NCI-H1694 treated with DMSO at 0.1 percent for 48 hours (cell line): ENCODE data around the gene ITGA2.

Experiments
- DNase-seq: peaks from one replicate; lab custom pipeline; 2025; lab: John Stamatoyannopoulos, UW

Gene ITGA2

DNA sequence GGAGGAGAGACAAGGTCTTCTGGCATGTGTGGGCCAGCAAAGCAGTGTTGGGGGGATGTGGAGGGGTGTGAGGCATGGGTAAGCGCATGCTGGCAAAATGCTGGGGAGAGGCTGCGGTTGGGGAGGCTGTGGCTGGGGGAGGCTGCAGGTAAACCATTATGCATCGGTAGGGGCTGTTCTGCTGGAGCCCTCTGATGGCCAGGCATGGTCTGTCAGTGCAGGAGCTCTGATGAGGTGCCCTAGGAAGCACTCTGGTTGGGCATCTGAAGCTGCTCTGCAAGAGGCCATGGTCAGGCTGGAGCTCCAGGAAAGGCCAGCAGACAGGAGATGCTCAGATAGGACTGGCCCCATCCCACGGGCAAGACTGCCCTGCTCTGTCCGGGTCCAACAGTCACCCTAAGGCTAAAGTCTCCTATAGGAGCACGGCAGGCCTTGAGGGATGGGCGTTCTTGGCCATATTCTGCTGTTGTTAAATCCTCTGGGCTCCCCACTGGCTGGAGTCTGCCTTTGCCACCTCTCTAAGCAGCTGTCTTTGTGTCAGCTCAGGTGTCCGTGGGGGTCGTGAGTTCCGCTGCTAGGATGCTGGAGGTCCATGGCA lies 28.7 kb downstream of the ITGA2 start:
- DNase-seq: no peak

DNA sequence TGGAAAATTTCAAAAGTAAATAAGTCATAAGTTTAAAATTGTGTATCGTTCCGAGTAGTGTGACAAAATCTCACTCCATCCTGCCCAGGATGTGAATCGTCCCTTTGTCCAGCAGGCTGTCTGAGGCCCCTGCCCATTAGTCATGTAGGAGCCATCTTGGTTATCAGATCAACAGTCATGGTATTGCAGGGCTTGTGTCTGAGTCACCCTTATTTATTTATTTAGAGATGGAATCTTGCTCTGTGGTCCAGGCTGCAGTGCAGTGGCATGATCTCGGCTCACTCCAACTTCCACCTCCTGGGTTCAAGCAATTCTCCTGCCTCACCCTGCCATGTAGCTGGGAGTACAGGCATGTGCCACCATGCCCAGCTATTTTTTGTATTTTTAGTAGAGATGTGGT lies 30.2 kb downstream of the ITGA2 start:
- DNase-seq: no peak

- DNase-seq: no peak
Measured at GRCh38 chr5:53022930-53023511, 33.9 kb downstream of the ITGA2 start.

GRCh38 chr5:53023969-53024368 lies 34.8 kb downstream of the ITGA2 start:
- no peak for DNase-seq

- no peak for DNase-seq
Measured at GRCh38 chr5:53024535-53024934, 35.4 kb downstream of the ITGA2 start.

DNA sequence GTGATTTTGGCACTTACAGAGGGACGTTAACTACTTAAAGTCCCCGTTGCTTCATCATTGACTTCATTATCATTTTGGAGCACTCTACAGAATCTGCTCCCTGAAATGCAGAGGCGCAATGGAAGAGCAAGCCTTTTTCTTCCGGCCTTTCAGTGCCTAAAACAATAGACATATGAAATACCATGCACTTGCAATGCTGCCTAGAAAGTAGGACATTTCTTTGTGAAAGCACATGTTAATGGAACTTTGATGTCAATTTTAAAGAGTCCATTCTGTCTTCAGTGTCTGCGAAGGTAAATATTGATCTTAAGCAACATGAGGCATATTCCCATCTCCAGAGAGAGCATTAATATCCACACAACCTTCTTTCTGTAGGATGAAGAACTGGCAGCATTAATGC lies 36.3 kb downstream of the ITGA2 start:
- DNase-seq: no peak

DNA sequence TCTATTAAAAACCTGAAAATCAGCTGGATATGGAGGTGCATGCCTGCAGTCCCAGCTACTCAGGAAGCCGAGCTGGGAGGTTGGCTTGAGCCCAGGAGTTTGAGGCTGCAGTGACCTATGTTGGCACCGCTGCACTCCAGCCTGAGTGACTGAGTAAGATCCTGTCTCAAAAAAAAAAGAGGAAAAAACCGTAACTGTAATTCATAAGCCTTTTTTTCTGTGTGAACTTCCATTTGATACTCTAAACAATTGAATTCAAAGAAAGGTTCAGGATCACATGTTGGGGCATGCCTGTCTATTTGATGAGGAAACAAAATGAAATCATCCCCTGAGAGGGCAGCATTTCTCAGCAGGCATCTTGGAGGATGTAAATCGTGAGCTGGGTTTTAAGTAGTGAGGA lies 38.8 kb downstream of the ITGA2 start:
- no peak for DNase-seq

DNA sequence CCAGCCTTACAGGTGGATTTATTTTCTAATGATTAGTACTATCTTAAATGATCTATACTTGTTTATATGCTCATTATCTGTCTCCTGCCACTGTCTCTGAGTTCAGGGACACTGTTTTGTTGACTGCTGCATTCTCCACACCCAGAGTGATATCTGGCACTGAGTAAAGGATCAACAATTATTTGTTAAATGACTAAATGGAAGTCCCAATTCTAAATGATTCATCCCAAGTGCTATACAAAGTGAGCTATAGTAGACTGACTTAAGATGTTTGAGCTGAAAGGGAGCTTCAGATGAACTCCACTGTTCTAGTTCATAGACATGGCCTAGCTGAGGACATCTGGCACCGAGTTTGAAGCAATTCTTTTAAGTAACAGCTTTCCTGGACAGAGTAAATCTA lies 40.5 kb downstream of the ITGA2 start:
- no peak for DNase-seq

DNA sequence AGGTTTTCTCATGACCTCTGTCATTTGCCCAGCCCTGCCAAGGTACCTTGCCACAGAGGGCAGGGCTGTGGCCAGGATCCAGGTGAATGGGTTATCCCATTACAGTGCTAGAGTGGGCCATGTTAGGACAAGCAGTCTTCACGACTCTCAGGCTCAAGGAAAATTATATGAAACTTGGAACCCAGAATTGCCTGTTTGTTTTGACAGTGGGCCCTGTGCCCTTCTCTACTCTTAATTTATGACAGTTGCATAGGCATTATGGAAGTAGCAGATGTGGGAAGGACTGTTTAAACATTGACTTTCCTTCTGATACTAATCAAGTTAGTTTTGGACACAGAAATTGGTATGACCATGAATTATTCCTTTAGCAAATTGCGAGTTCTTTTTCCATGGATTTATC lies 41.7 kb downstream of the ITGA2 start:
- DNase-seq: no peak

GRCh38 chr5:53031695-53032096 lies 42.5 kb downstream of the ITGA2 start:
- DNase-seq: no peak

DNA sequence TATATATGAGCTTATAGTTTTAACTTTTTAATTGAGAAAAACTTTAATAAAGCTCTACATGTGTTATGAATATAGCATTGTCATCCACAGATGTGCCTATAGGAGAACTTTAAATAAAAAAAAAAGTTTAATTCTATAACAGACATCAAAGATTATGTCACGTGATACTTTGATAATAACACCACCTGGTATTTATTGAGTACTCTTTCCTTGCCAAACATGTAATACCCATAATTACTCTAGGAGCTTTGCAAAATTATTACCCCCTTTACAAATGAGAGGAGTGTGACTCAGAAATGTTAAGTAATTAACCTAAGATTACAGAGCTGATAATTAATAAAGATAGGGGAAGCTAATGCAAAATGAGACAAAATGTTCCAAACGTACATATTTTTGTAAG lies 43.0 kb downstream of the ITGA2 start:
- no peak for DNase-seq

GRCh38 chr5:53034832-53035231 lies 45.7 kb downstream of the ITGA2 start:
- DNase-seq: no peak

DNA sequence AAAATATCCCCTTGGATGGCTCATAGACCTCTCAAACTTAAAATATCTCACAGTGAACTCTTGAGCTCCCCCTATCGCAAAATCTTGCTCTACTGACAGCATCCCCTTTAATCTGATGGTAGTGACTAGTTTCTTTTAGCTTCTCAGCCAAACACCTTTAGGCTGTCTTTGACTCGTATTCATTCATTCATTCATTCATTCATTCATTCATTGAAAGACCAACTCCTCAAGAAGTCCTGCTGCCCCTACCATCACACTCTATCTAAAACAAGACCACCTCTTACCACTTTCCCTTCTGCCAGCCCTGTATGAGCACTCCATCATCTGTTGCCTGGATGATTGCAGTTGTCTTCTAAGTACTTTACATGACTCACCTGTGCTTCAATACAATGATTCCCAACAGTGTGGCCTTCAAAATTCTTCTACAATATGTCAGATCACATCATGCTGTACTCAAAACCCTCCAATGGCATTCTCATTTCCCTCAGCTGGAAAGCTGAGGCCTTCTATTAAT lies 46.8 kb downstream of the ITGA2 start:
- no peak for DNase-seq

GRCh38 chr5:53037141-53037859 lies 48.1 kb downstream of the ITGA2 start:
- DNase-seq: no peak

GRCh38 chr5:53038196-53038847 lies 49.2 kb downstream of the ITGA2 start:
- no peak for DNase-seq

DNA sequence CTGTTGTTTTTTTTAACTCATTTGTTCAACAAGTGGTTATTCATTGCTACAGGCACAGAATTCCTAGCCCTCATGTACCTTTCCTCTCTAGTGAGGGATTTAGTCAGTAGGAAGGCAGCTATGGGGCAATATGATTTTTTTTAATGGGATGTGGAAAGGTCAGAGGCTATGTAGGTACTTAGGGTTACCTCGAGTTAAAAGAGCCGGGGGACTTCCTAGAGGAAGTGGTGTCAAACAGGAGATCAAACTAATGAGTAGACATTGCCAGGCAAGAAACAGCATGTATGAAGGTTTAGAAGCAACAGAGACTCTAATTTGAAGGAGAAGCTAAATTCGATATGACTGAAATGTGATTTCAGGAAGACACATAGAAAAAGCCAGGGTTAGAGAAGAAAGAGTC lies 50.7 kb downstream of the ITGA2 start:
- no peak for DNase-seq

DNA sequence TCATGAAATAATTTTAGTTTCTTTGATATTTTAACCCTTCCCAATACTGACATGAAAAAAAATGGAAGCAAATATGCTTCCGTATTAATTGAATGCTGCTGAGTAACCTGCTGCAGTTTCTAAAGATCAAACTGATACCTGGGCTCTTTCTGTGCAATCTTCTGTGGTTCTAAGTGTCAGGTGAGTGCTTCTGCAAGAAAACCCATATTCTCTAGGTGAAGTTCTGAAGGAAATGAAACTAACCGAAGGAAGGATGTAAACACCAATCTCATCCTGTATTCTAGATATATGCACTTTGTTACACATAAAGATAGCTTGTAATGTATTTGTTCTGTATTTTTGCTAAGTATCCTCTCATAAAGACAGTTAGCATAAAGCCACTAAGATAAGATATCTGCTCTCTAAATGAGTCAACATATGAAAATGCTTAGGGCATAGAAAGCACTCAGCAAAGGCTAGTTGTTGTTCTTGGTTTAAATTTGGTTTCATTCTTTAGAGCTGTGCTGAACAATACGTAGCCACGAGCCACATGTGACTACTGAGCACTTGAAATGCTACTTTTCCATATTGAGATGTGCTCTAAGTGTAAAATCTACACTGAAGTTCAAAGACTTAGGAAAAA lies 52.0 kb downstream of the ITGA2 start:
- DNase-seq: no peak

- no peak for DNase-seq
Measured at GRCh38 chr5:53041740-53042139, 52.6 kb downstream of the ITGA2 start.

DNA sequence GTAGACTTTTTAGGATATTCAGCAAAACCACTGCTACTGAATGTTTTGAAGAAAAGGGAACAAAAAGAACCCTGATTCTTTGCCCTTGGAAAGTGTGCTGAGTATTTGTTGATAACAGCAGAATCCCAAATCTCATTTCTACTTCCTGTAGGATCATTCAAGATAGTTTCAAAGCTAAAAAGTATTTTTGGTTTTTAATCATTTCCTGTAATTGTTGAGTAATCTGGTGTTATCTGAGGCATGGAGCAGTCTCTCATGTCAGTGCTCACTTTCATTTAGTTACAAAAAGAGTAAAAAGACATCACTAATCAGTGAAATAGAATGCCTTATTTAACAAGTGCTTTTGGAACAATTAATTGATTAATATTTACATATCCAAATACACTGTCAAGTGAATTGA lies 56.1 kb downstream of the ITGA2 start:
- DNase-seq: no peak

DNA sequence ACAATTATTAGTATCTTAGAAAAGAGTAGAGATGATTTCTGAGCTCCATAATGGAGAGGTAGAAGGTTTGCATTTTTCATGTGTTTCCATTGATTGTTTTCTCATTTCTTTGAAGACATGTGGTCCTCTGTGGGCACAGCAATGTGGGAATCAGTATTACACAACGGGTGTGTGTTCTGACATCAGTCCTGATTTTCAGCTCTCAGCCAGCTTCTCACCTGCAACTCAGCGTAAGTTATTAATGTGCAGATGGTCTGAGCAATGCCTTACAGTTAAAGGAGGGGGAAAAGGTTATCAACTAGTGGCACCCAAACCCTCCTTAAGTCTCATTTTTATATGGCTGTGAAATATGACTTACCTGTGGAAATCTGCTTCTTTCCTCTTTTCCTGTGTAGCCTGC lies 59.1 kb downstream of the ITGA2 start:
- no peak for DNase-seq

- no peak for DNase-seq
Measured at GRCh38 chr5:53052499-53052898, 63.3 kb downstream of the ITGA2 start.

DNA sequence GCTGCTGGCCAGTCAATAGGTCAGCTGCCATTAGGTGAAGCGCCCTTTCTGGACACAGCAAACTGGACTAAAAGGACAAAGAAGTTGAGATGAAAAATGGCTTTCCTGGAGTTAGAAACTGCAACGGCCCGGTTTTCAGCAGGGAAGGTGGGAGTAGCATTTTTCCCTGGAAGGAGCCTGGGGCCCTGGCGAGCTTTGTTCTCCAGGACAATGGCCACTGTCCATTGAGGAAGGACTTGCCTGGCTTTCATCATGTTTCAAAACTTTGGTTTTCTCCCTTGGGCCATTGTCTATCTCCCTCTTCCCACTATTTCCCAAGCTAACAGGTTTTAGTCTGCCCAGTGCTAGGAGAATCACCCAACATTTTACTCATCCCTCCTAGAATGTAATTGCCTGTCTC lies 64.2 kb downstream of the ITGA2 start:
- no peak for DNase-seq

GRCh38 chr5:53055365-53055764 lies 66.2 kb downstream of the ITGA2 start:
- DNase-seq: no peak
